Uterus (tissue), 2 donors: ENCODE data around the gene AGFG2.

Experiments used
- POLR2A ChIP-seq, 2 donors: fragments of 450-650 bp; IDR thresholded peaks; one replicate each; pipeline ENCODE4 v1.6.1; 2016; ENCODE audit warnings: antibody characterized with exemption in 2 of 2, mild to moderate bottlenecking in 1 of 2, moderate library complexity in 1 of 2
- TF ChIP-seq, protein P1 (sequence below), 4 experiments: fragments of 200-600 bp in 2 of 4; fragments of 450-650 bp in 2 of 4; sonication (generic) in 2 of 4; IDR thresholded peaks; one replicate each; pipeline ENCODE4 v1.5.1; 2016 to 2019; ENCODE audit warnings: antibody characterized with exemption in 4 of 4, mild to moderate bottlenecking in 2 of 4, moderate library complexity in 1 of 4

DNA sequence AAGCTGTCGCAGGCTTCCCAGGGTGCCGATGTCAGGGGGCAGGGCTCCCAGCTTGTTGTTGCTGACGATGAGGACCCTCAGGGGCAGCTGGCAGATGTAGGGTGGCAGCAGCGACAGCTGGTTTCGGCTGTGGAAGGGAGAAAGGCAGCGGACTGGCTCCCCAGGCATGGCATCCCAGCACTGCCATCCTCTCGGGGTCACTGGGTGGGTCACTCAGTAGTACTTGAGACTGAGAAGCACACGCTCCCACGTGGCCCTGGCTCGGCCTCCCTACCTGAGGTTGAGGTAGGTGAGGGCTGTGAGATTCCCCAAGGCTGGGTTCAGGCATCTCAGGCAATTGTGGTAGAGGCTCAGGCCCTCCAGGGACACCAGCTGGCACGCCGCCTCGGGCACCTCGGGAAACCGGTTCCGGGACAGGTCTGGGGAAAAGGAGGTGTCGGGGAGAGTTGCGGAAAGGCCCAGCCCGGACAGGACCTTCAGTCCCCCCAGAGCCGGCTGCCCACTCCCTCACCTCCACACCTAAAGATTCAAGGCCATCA is 43.1 kb downstream of the AGFG2 start:
- TF ChIP-seq POLR2A (IDR thresholded peaks at IDR 0.05), result no peak
- TF ChIP-seq, protein P1, sequence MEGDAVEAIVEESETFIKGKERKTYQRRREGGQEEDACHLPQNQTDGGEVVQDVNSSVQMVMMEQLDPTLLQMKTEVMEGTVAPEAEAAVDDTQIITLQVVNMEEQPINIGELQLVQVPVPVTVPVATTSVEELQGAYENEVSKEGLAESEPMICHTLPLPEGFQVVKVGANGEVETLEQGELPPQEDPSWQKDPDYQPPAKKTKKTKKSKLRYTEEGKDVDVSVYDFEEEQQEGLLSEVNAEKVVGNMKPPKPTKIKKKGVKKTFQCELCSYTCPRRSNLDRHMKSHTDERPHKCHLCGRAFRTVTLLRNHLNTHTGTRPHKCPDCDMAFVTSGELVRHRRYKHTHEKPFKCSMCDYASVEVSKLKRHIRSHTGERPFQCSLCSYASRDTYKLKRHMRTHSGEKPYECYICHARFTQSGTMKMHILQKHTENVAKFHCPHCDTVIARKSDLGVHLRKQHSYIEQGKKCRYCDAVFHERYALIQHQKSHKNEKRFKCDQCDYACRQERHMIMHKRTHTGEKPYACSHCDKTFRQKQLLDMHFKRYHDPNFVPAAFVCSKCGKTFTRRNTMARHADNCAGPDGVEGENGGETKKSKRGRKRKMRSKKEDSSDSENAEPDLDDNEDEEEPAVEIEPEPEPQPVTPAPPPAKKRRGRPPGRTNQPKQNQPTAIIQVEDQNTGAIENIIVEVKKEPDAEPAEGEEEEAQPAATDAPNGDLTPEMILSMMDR (IDR thresholded peaks at IDR 0.05), result no peak
